MM.1S (cell line): ENCODE data around the gene OVOL3.

Experiments
- DNase-seq: peaks from one replicate; pipeline ENCODE4 v3.0.0-alpha.2; 2015
- H2AFZ ChIP-seq: fragments of 300-600 bp; sonication (generic); 2 replicates; pipeline ENCODE4 v1.6.0; 2016; ENCODE audit warnings: antibody characterized with exemption, low read length
- H3F3A ChIP-seq: fragments of 300-600 bp; sonication (generic); 2 replicates; pipeline ENCODE4 v1.6.1; 2016; ENCODE audit warnings: mild to moderate bottlenecking, antibody characterized with exemption, low read length, moderate library complexity, mixed read lengths; ENCODE audit not compliant: insufficient read depth
- H3K27ac ChIP-seq: fragments of 300-600 bp; sonication (generic); 2 replicates; pipeline ENCODE4 v1.5.1; 2016; ENCODE audit warnings: mild to moderate bottlenecking, low read length
- H3K27me3 ChIP-seq: fragments of 300-600 bp; sonication (generic); replicated peaks from 2 replicates; pipeline ENCODE4 v1.6.0; 2016; ENCODE audit warnings: low read length; ENCODE audit not compliant: insufficient read depth
- H3K36me3 ChIP-seq: fragments of 300-600 bp; sonication (generic); replicated peaks from 2 replicates; pipeline ENCODE4 v1.6.1; 2016; ENCODE audit warnings: mild to moderate bottlenecking, low read length, mixed read lengths; ENCODE audit not compliant: insufficient read depth
- H3K4me1 ChIP-seq: fragments of 300-600 bp; sonication (generic); 2 replicates; pipeline ENCODE4 v1.6.1; 2016; ENCODE audit warnings: low read length, mixed read lengths
- H3K4me2 ChIP-seq: fragments of 300-600 bp; sonication (generic); 2 replicates; pipeline ENCODE4 v1.6.0; 2016; ENCODE audit warnings: low read depth, low read length
- H3K4me3 ChIP-seq: fragments of 300-600 bp; sonication (generic); 2 replicates; pipeline ENCODE4 v1.5.1; 2016; ENCODE audit warnings: low read length, mixed read lengths
- H3K79me2 ChIP-seq: fragments of 300-600 bp; sonication (generic); 2 replicates; pipeline ENCODE4 v1.6.1; 2016; ENCODE audit warnings: mixed run types, low read length, mixed read lengths
- H3K9ac ChIP-seq: fragments of 300-600 bp; sonication (generic); 2 replicates; pipeline ENCODE4 v1.6.1; 2016; ENCODE audit warnings: low read length, mixed read lengths
- H3K9me2 ChIP-seq: fragments of 300-600 bp; sonication (generic); replicated peaks from 2 replicates; pipeline ENCODE4 v1.6.1; 2016; ENCODE audit warnings: mild to moderate bottlenecking, low read length, mixed read lengths; ENCODE audit not compliant: insufficient read depth
- H3K9me3 ChIP-seq: fragments of 300-600 bp; sonication (generic); replicated peaks from 2 replicates; pipeline ENCODE4 v1.6.1; 2016; ENCODE audit warnings: mild to moderate bottlenecking, low read length, mixed read lengths; ENCODE audit not compliant: insufficient read depth
- H4K20me1 ChIP-seq: fragments of 300-600 bp; sonication (generic); 2 replicates; pipeline ENCODE4 v1.6.1; 2016; ENCODE audit warnings: mild to moderate bottlenecking, low read length, moderate library complexity, mixed read lengths; ENCODE audit not compliant: insufficient read depth
- EZH2 ChIP-seq: fragments of 300-600 bp; sonication (generic); optimal IDR thresholded peaks from 2 replicates; pipeline ENCODE3; 2017; ENCODE audit warnings: low read depth, mild to moderate bottlenecking, antibody characterized with exemption, low read length, mixed read lengths
- EZH2phosphoT487 ChIP-seq: fragments of 300-600 bp; sonication (generic); IDR thresholded peaks from 2 replicates; pipeline ENCODE4 v1.6.1; 2018; ENCODE audit warnings: antibody characterized with exemption, low read length
- TF ChIP-seq, protein P1 (sequence below): fragments of 300-600 bp; sonication (generic); IDR thresholded peaks from 2 replicates; pipeline ENCODE4 v1.5.1; 2016; ENCODE audit warnings: antibody characterized with exemption, low read length, mixed read lengths

OVOL3 gene

DNA sequence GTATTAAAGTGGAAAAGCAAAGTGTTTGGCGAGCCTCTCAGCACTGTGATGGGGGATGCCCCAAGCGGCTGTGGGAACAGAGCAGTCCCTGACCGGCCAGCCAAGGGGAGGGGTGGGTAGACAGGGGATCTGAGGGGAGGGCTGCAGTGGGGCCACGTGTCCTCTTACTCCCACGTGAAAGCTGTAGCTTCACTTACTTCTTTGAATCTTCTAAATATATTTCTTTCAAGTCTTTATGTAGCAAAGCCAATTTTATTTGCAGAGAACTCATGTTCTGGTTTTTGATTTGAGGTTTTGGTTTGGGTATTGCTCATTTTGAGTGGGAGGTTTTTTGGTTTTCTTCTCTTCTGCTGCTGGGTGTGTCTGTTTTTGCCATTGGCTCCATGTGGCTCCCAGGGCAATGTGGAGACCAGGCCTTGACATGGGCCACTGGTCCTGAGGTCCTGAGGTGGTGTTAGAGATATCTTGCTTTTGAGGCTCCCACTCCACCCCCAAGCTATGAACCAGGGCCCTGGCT is 17.7 kb upstream of the OVOL3 start:
- Histone ChIP-seq H3F3A (no peaks in the 10 kb centered on the region), H3K9ac (no peak overlapping the region), H3K4me3 (no peak overlapping the region), H3K27me3 (no peaks in the 10 kb centered on the region), H3K27ac (no peak overlapping the region), H3K79me2 (no peaks in the 10 kb centered on the region), H3K4me1 (no peaks in the 10 kb centered on the region), H3K9me2 (no peaks in the 10 kb centered on the region), H3K9me3 (no peaks in the 10 kb centered on the region), H3K4me2 (no peak overlapping the region), H2AFZ (no peak overlapping the region), H3K36me3 (no peaks in the 10 kb centered on the region), H4K20me1 (no peaks in the 10 kb centered on the region)
- DNase-seq = no peak
- TF ChIP-seq, protein P1, sequence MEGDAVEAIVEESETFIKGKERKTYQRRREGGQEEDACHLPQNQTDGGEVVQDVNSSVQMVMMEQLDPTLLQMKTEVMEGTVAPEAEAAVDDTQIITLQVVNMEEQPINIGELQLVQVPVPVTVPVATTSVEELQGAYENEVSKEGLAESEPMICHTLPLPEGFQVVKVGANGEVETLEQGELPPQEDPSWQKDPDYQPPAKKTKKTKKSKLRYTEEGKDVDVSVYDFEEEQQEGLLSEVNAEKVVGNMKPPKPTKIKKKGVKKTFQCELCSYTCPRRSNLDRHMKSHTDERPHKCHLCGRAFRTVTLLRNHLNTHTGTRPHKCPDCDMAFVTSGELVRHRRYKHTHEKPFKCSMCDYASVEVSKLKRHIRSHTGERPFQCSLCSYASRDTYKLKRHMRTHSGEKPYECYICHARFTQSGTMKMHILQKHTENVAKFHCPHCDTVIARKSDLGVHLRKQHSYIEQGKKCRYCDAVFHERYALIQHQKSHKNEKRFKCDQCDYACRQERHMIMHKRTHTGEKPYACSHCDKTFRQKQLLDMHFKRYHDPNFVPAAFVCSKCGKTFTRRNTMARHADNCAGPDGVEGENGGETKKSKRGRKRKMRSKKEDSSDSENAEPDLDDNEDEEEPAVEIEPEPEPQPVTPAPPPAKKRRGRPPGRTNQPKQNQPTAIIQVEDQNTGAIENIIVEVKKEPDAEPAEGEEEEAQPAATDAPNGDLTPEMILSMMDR = no peak
- TF ChIP-seq EZH2 = no peak

DNA sequence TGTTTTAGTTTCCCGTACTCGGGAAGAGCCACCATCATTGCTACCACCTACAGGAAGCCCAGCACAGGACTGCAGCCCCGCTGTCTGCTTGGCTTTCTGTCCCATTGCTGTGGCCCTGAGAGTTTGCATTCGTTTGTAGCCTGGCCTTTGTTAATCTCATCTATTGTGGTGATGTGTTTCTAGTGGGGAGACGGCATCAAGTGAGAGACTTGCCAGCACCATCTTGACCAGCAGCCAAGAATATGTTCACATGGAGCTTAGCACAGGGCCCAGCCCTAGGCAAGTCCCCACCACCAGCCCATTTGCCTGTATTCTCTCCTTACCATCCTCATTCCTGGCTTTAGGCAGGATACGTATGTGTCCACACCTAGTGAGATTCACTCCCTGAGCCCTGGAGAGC is 17.3 kb upstream of the OVOL3 start:
- Histone ChIP-seq H3K9me2 (no peaks in the 10 kb centered on the region), H3K36me3 (no peaks in the 10 kb centered on the region), H2AFZ (no peak overlapping the region), H3K4me1 (no peaks in the 10 kb centered on the region), H3K4me2 (no peak overlapping the region), H3K27ac (no peak overlapping the region), H4K20me1 (no peaks in the 10 kb centered on the region), H3K27me3 (no peaks in the 10 kb centered on the region), H3K4me3 (no peak overlapping the region), H3F3A (no peaks in the 10 kb centered on the region), H3K79me2 (no peaks in the 10 kb centered on the region), H3K9ac (no peak overlapping the region), H3K9me3 (no peaks in the 10 kb centered on the region)
- DNase-seq = no peak
- TF ChIP-seq EZH2phosphoT487 (no peak), EZH2 (no peak)
- TF ChIP-seq, protein P1 = no peak

DNA sequence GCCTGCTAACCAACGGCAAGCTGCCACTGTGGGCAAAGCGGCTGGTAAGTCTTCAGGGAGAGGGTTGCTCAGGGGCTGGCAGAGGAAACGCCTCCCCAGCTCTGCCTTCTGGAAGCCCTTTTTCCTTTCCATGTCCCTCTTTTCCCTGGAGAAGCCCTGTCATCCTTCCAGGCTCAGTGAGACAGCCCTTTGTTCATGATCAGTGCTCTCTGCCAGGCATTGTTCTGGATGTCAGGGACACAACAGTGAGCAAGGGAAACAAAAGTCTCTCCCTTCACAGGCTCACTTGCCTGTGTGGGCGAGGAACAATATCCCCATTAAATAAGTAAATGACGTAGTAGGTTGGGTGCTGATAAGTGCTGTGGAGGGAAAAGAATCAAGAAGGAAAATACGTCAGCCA is 13.9 kb upstream of the OVOL3 start:
- Histone ChIP-seq H3K9ac (no peak overlapping the region), H3K36me3 (no peaks in the 10 kb centered on the region), H3K9me2 (no peaks in the 10 kb centered on the region)

More for the DNA sequence above, 13.9 kb upstream of the OVOL3 start:
- Histone ChIP-seq H4K20me1 (no peaks in the 10 kb centered on the region), H3K27me3 (no peaks in the 10 kb centered on the region), H3K9me3 (no peaks in the 10 kb centered on the region), H3K79me2 (no peaks in the 10 kb centered on the region), H3F3A (no peaks in the 10 kb centered on the region), H2AFZ (no peak overlapping the region), H3K4me2 (no peak overlapping the region), H3K4me1 (no peaks in the 10 kb centered on the region), H3K27ac (no peak overlapping the region), H3K4me3 (no peak overlapping the region)
- TF ChIP-seq EZH2phosphoT487 = no peak
- TF ChIP-seq EZH2 = no peak
- TF ChIP-seq, protein P1 = no peak
- no peak for DNase-seq
